Heart left ventricle (tissue), 13 donors: ENCODE results near the gene HTR1A.

Source experiments
- POLR2A ChIP-seq, 2 donors: fragments of 450-650 bp; IDR thresholded peaks; one replicate each; pipeline ENCODE4 v1.6.1; 2017; ENCODE audit warnings: antibody characterized with exemption in 2 of 2, mild to moderate bottlenecking in 2 of 2, moderate library complexity in 2 of 2
- TF ChIP-seq, protein P1 (sequence below), 12 donors: fragments of 200-600 bp; sonication (generic) in 4 of 12; IDR thresholded peaks; one replicate each; pipeline versions ENCODE4 v1.5.0 to v1.8.0; 2018 to 2022; ENCODE audit warnings: antibody characterized with exemption in 12 of 12, mild to moderate bottlenecking in 5 of 12
- donor health status: ischemic (EF 13 %, LVEDD 7.1; RV severe dilation, severe dysfunction).
- donor health status: DM: no; HTN: yes; CAD: no.
- donor health status: DM: no; HTN: no; CAD: no.
- donor health status: ischemic (EF 25% LVEDD 6.9; RV normal size, moderate dysfunction).
- donor health status: ischemic (EF 25% LVEDD 5.7; RV mildly dilated, moderate dysfunction).
- donor health status: ischemic (EF 35%, LVEDD 5.7; RV mildly dilated, moderate dysfunction).
- donor health status: nonischemic (EF 11% LVEDD 7.7; RV severe dilation, severe dysfunction).
- donor health status: DM: yes; HTN: yes; CAD: no.
- donor health status: PGD.
- donor health status: ischemic (EF 29% LVEDD 5.4; RV normal size, mild dysfunction).
- donor health status: nonischemic (EF 23%, LVEDD 6.1; RV moderate dilation, normal function).

DNA sequence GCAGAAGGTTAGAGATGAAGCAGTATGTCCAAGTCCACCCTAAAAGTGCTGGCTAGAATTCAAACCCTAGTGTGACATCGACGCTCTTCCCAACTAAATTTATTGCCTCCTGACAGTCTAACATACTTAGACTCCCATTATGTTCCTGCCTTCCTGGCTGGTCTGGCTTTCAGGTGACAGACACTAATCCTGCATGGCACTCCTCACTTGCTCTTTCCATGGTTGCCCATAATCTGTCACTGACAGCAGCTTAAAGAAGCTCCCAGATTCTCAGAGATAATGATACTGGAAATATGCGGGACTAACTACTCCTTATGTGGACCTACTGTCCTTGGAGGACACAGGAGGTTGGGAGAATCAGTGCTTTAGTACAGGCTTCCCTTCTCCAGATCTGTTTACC is 41.7 kb upstream of the HTR1A start:
- TF ChIP-seq, protein P1, sequence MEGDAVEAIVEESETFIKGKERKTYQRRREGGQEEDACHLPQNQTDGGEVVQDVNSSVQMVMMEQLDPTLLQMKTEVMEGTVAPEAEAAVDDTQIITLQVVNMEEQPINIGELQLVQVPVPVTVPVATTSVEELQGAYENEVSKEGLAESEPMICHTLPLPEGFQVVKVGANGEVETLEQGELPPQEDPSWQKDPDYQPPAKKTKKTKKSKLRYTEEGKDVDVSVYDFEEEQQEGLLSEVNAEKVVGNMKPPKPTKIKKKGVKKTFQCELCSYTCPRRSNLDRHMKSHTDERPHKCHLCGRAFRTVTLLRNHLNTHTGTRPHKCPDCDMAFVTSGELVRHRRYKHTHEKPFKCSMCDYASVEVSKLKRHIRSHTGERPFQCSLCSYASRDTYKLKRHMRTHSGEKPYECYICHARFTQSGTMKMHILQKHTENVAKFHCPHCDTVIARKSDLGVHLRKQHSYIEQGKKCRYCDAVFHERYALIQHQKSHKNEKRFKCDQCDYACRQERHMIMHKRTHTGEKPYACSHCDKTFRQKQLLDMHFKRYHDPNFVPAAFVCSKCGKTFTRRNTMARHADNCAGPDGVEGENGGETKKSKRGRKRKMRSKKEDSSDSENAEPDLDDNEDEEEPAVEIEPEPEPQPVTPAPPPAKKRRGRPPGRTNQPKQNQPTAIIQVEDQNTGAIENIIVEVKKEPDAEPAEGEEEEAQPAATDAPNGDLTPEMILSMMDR (IDR thresholded peaks at IDR 0.05): no peak
- no peak for TF ChIP-seq POLR2A (IDR thresholded peaks at IDR 0.05)
